Measurements from ENCODE around the gene SIGLEC6.

DNA sequence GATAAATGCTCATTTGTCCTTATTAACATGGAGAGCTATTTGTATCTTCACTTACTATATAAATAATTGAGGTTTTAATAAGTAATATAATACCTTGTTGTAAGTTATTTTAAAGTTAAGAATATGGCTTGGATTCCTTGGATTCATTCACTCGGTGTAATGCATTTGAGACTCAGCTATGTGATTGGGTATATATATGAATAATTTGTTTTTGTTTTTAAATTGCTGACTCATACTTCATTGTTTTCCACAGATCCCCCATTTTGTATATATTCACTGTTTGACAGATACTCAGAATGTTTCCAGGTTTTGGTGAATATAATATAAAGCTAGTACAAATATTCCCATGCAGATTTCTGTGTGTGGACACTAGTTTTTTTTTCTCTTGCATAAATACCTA lies 59.9 kb downstream of the SIGLEC6 start:
- TF ChIP-seq CTCF (IDR thresholded peaks at IDR 0.05; ENCODE audit: poor library complexity): no peak
- no peak for TF ChIP-seq EZH2 (IDR thresholded peaks at IDR 0.05; ENCODE audit: borderline replicate concordance)
- no peak for TF ChIP-seq EZH2phosphoT487 (IDR thresholded peaks at IDR 0.05; ENCODE audit: low read depth, severe bottlenecking, unreplicated experiment)
